NCI-H82 (cell line): Measurements from ENCODE around the gene CARMIL3.
"Not testable (repeated sequence)": the region's sequence is repeated elsewhere in the genome, so short reads cannot be mapped to it uniquely, and the experiment has no call there.

Experiments
- DNase-seq: peaks from one replicate; lab custom pipeline; 2025; lab: John Stamatoyannopoulos, UW

CARMIL3 gene

DNA sequence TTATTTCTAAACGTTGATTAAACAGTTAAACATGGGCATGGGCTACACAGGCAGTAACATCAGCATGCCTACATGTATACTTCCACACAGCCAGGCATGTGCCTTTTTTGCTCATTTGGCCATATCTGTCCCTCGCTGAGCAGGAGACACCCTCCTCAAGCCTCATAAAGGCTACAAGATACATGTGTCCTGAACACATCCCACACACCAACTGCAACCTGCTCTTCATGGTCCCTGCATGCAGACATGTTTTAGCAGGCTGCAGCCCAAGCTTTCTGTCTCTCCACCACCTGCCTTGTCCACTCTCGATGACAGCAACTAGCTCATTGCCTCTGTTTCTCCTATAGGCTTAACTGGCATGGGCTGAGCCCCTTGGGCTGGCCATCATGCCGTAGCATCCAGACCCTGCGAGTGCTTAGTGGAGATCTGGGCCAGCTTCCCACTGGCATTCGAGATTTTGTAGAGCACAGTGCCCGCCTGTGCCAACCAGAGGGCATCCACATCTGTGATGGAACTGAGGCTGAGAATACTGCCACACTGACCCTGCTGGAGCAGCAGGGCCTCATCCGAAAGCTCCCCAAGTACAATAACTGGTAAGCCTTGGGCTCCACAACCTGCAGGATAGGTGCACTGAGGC lies 44.9 kb downstream of the CARMIL3 start:
- DNase-seq: no peak

DNA sequence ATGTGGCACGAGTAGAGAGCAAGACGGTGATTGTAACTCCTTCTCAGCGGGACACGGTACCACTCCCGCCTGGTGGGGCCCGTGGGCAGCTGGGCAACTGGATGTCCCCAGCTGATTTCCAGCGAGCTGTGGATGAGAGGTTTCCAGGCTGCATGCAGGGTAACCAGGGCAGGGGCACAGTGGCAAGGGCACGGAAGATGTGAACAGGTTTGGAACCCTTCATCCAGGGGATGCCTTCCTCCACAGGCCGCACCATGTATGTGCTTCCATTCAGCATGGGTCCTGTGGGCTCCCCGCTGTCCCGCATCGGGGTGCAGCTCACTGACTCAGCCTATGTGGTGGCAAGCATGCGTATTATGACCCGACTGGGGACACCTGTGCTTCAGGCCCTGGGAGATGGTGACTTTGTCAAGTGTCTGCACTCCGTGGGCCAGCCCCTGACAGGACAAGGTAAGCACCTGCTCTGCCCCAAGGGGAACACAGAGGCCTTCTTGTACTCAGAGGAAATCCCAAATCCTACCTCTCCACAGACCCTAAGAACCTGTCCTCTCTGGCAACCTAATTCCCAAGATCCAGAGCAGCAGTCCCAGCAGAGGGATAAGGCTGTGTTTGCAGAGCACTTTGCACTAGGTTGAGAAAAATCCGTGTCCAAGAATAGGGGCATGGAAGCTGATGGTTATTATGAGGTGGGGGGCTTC lies 46.6 kb downstream of the CARMIL3 start:
- DNase-seq: no peak

DNA sequence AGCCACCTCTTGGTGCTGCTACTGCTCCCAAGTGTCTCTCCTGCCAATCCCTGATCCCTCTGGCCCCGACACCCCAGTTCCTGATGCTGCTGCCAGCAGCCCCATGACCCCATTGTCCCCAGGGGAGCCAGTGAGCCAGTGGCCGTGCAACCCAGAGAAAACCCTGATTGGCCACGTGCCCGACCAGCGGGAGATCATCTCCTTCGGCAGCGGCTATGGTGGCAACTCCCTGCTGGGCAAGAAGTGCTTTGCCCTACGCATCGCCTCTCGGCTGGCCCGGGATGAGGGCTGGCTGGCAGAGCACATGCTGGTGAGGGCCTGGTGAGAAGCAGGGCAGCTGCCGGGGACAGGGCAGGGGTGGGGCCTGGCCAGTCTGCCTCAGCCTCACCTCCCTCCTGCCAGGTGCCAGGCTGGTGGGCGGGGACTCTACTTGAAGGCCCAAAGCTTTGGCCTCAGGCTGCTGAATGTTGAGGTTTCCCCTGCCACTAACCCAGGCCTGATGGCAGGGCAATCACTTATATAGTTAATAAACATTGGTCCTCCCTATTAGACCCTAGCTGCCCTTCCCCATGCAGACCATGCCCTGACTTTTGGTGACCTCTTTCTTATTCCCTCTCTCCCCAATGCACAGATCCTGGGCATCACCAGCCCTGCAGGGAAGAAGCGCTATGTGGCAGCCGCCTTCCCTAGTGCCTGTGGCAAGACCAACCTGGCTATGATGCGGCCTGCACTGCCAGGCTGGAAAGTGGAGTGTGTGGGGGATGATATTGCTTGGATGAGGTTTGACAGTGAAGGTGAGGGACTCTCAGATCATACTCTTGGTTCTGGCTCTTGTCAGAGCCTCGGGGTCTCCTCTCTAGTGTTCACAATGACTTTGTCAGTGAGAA lies 47.4 kb downstream of the CARMIL3 start:
- DNase-seq: no peak

DNA sequence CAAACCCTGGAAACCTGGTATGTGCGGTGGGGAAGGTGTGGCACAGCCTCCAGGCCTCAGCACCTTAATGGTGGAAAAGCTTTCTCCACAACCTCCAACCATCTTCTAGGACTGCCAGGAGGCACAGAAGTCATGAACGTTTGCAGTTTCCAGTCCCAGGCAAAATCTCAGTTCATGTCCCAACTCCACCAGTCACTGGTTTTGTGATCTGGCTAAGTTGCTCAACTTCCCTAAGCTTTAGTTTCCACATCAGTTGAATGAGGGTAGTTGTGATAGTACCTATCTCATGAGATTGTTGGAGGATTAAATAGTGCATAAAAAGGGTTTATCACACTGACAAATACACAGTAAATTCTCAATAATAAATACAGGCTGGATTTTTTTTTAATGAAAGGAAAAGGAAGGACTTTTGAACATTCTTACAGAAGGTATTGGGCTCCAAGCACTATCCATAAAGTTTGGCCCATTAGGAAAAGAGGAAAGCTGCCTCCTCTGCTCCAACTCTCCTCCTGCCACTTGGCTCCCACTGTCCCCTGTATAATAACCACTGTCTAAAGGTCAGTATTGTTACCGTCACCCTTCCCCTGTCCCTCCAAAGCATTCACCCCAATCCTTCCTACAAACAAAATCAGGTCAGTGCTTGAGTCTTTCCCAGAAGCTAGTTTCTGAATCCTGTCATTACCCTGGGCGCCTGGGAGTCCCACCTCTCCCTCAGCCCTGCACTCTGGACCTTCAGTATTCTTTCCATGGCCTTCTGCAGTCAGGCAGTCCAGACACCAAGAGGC lies 48.6 kb downstream of the CARMIL3 start:
- no peak for DNase-seq

DNA sequence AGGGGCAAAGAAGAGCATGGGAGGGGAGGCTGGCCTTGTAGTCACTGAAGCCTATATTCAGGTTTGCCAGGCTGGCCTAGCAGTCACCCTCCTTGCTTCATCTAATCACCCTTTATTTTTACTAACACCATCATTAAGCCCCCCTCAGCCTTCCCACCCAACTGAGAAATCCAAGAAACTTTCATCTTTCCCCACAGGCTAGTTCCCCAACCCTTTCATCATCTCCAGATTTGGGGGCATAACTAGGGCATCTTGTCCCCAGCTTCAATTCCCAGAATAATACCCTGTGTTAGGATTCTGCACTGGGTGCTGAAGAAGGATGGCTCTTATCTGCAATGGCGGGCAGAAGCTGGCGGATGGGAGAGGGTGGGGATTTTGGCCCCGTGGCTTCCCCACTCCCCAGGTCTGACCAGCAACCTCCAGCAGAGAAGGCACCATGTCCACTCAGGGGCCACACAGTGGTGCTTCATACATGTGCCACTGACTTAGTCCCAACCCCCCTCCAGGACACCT lies 49.2 kb downstream of the CARMIL3 start:
- DNase-seq: no peak

DNA sequence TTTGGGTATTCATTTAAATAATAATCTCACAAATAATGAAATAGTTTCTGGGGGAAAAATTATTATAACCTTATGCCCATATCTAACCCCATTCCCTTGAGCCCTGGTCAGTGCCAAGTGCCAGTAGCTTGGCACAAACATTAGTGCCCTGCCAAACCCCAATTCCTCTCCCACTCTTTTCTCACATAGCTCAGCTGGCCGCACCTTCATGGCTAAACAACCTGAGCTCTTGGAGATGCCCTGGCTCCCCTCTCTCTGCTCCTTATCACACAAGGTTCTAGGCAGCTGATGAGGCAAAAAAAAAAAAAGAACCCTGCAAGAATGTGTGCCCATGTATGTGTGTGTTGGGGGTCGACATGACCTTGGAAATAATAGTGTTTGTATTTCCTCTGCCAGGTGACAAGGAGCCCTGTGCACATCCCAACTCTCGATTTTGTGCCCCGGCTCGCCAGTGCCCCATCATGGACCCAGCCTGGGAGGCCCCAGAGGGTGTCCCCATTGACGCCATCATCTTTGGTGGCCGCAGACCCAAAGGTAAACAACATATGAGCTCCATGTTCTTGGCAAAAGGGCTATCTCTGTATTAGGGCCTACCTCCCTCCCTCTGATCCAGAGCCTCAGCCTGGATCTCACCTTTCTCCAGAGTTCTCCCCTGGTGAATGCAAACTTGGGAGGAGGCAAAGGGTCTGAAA lies 50.7 kb downstream of the CARMIL3 start:
- DNase-seq: no peak

DNA sequence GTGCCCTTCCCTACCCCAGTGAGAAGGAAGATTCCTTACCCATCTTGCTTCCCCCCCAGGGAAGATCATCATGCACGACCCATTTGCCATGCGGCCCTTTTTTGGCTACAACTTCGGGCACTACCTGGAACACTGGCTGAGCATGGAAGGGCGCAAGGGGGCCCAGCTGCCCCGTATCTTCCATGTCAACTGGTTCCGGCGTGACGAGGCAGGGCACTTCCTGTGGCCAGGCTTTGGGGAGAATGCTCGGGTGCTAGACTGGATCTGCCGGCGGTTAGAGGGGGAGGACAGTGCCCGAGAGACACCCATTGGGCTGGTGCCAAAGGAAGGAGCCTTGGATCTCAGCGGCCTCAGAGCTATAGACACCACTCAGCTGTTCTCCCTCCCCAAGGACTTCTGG lies 51.6 kb downstream of the CARMIL3 start:
- DNase-seq: no peak

GRCh38 chr14:24105609-24106239 lies 53.9 kb downstream of the CARMIL3 start:
- DNase-seq: not testable (repeated sequence)

DNA sequence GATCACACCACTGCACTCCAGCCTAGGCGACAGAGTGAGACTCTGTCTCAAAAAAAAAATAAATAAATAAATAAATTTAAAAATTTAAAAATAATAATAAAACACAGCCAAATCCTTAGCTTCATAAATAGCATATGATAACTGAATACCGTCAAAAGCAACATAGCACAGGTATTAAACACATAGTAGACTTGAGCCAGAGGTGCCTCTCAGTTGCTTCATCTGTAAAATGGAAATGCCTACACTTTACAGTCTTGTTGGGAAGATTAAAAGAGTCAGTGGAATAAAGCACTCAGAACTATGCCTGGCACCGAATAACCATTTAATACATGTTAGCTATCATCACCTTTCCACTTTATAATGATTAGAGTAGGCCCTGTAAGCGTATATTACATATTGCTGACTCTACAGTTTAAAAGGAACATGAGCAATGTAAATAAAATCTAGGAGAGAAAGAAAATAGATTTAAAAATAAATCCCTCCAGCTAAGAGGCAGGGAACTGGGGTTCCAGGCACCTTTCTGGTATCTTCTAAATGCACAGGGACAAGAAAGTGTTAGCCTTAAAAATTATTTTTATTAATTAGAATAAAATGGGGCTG lies 55.0 kb downstream of the CARMIL3 start:
- DNase-seq: no peak

DNA sequence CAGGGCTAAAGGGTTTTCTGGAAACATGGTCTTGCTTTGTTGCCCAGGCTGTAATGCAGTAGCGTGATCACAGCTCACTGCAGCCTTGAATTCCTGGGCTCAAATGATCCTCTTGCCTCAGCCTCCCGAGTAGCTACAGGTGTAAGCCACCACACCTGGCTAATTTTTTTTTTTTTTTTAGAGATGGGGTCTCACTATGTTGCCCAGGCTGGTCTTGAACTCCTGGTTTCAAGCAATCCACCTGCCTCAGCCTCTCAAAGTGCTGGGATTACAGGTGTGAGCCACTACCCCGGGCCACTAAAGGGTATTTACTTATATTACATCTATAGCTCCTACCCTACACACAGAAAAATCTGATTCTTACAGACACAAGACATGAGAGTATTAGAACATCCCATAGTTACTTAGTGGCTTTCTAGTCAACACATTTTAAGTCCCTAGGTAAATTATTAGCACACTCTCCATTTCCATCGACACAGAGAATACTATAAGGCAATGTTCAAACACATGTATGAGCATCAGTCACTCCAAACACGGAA lies 56.6 kb downstream of the CARMIL3 start:
- DNase-seq: no peak

DNA sequence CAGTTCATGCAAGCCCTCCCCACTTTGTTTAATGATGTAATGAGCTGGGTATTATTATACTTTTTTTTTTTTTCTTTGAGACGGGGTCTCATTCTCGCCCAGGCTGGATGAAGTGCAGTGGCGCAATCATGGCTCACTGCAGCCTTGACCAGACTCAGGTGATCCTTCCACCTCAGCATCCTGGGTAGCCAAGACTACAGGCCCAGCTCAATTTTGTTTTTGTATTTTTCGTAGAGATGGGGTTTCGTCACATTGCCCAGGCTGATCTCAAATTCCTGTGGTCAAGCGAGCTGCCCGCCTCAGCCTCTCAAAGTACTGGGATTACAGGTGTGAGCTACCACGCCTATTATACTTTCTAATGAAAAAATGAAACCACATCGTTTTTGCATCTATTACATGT lies 58.3 kb downstream of the CARMIL3 start:
- no peak for DNase-seq

DNA sequence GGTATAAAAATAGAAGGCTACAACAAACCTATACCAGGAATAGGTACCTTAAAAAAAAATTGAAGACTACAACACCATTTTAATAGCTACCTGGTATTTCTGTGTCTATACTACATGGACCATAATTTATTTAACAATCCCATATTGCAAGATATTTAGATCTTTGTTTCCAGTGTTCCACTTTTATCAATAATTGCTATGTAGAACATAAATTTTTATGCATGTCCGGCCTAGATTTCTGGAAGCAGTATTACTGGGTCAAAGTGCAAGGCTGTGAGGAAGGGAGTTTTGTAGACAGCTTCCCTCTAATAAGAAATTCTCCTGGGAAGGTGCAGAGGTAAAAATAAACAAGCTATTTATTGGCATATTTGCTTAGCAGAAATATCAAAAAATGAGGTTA lies 58.7 kb downstream of the CARMIL3 start:
- no peak for DNase-seq

DNA sequence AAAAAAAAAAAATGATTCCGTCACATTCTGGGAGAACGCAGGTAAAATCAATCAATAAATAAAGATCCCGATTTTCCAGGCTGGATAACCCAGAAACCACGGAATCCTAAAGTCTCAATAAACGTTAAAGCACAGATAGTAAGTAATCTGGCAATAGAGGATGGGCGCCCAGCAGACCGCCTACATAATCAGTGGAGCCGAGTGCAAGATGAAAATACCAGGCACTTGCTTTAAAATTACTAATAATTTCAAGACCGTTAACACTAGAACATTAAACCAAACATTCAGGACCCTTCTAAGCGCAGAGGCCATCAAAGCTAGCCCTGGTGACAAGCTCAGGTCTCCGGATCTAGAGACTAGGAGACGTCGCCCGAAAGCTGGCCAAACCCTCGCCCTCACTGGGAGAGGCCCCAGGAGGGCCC lies 61.6 kb downstream of the CARMIL3 start:
- DNase-seq: no peak

GRCh38 chr14:24113801-24114531 lies 62.2 kb downstream of the CARMIL3 start:
- peak; percentile 92 for DNase-seq

- peak; percentile 99 for DNase-seq
Measured at GRCh38 chr14:24114532-24115421, 63.0 kb downstream of the CARMIL3 start, which contains the start of the genes DCAF11 and NRL. Gene DCAF11, plus strand, starts transcription at chr14:24114777. Its CDS starts 818 bp downstream, at chr14:24115595. Gene NRL, minus strand, starts transcription at chr14:24114949. Its CDS starts 32,101 bp downstream, at chr14:24082848.

GRCh38 chr14:24115422-24116127 lies 63.8 kb downstream of the CARMIL3 start:
- DNase-seq: no peak

DNA sequence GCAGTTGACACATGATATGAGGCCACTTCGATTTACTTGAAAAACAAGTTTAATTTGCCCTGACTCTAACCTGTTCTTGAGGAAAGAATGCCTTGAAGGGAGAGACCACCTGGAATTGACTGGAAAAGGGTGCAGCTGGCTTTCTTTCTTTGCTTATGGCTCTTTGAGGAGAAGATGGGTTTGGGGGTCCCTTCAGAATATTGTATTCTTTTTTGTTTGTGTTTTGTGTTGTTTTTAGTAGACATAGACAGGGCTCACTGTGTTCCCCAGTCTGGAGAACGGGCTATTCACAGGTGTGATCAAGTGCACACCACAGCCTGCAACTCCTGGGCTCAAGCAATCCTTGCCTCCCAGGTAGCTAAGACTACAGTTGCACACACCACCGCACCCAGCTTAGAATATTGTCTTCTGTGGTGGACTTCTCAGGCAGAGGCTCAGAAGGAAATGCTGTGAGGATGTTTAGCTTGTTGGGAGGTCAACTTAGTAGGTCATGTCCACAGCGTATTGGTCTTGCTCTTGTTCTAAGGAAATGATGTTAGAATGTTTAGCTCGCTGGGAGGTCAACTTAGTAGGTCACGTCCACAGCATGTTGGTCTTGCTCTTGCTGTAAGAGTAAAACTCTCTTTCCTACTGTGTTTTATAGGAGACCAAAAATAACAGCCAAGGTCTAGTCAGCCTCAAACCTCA lies 64.5 kb downstream of the CARMIL3 start:
- DNase-seq: no peak
